SH-SY5Y (cell line): ENCODE measurements around the gene ZGRF1.
A peak's percentile ranks its signal among the peaks of the same experiment; 100 is the strongest.

Source experiments
- GATA2 ChIP-seq: IDR thresholded peaks from 2 replicates; pipeline ENCODE4 v1.6.1; 2011; ENCODE audit warnings: mild to moderate bottlenecking, low read depth, low read length
- GATA3 ChIP-seq: IDR thresholded peaks from 2 replicates; pipeline ENCODE4 v1.6.1; 2011; ENCODE audit warnings: low read depth, mild to moderate bottlenecking, low read length, moderate library complexity

The ZGRF1 gene

GRCh38 chr4:112516471-112517066 is 120.1 kb downstream of the ZGRF1 start:
- TF ChIP-seq GATA3 (no peak), GATA2 (no peak)

- TF ChIP-seq GATA2: no peak
- TF ChIP-seq GATA3: no peak
These were observed 120.6 kb downstream of the ZGRF1 start, which contains the start of gene NEUROG2 for GRCh38 chr4:112516066-112516470. TSS of gene NEUROG2 (minus strand) at chr4:112516180. CDS start at chr4:112515475, 705 bp downstream.

GRCh38 chr4:112515198-112516065 is 121.3 kb downstream of the ZGRF1 start:
- no peak for TF ChIP-seq GATA2
- TF ChIP-seq GATA3: no peak

- TF ChIP-seq GATA2 (no peak), GATA3 (no peak)
These were observed 122.0 kb downstream of the ZGRF1 start for GRCh38 chr4:112514647-112515197.

GRCh38 chr4:112513971-112514646 is 122.6 kb downstream of the ZGRF1 start:
- TF ChIP-seq GATA2: no peak

- no peak for TF ChIP-seq GATA2
- TF ChIP-seq GATA3: no peak
These were observed 124.9 kb downstream of the ZGRF1 start for GRCh38 chr4:112511803-112512118.

- TF ChIP-seq GATA3 (no peak), GATA2 (no peak)
These were observed 125.5 kb downstream of the ZGRF1 start for GRCh38 chr4:112511093-112511802.

GRCh38 chr4:112510291-112511092 is 126.2 kb downstream of the ZGRF1 start:
- TF ChIP-seq GATA3: no peak
- TF ChIP-seq GATA2: peak; percentile 75

GRCh38 chr4:112509243-112510141 is 127.2 kb downstream of the ZGRF1 start:
- no peak for TF ChIP-seq GATA2
- TF ChIP-seq GATA3: no peak

- TF ChIP-seq GATA3: no peak
- TF ChIP-seq GATA2: no peak
These were observed 128.4 kb downstream of the ZGRF1 start for GRCh38 chr4:112508356-112508755.

- TF ChIP-seq GATA3 (no peak), GATA2 (no peak)
These were observed 131.9 kb downstream of the ZGRF1 start for GRCh38 chr4:112504807-112505206.

- TF ChIP-seq GATA3: no peak
- no peak for TF ChIP-seq GATA2
These were observed 133.8 kb downstream of the ZGRF1 start for GRCh38 chr4:112502871-112503270.
